Measurements from ENCODE around the gene MFSD2B.

The MFSD2B gene

DNA sequence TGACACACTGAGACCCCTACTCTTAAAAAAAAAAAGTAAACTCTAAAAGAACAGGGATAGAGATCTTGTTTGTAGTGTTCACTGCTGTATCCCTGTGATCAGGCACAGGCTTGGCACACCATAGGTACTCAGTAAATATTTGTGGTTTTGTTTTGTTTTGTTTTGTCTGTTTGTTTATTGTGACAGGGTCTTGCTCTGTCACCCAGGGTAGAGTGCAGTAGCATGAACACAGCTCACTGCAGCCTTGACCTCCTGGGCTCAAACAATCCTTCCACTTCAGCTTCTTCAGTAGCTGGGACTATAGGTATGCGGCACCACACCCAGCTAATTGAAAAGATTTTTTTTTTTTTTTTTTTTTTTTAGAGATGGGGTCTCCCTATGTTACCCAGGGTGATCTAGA, 43.1 kb downstream of the MFSD2B start:
- no peak for DNase-seq

DNA sequence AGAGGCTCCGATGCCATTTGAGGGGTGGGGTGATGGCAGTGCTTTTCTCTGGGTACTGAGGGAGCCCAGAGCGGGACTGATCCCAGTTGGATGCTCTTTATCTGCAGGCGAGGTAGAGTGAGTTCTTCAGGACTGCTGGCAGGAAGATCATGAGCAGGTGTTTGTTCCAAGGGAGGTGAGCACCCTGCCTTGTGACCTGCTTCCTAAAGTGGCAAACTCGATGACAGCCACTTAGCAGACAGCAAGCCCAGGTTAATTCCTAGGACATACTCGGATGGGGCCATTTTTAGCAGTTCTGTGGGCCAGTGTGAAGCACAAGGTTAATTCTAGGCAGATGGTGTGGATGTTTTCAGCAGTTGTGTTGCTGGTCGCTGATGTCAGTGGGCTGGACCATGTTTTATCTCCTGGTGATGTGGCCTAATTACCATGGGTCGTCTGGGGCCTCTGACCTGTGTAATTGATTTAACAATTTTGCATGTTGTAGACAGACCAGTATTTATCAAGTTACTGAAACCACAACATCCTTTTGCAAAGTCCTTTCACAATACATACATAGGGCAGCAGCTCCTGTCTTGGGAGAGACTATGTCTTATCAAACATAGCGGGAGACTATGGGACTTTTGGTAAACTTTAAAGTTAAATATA, 44.6 kb downstream of the MFSD2B start:
- no peak for DNase-seq

DNA sequence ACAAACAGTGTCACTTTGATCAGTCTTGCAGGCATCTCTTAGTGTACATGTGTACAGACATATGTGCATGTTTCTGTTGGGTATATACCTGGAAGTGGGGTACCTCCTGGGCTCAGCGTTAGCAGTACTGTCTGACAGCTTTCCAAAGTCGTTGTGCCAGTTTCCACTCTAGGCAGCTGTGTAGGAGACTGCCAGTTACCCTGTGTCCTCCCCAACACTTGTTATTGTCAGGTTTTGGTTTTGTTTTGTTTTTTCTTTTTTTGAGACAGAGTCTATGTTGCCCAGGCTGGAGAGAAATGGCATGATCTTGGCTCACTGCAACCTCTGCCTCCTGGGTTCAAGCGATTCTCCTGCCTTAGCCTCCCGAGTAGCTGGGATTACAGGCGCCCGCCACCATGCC, 45.9 kb downstream of the MFSD2B start:
- no peak for DNase-seq

DNA sequence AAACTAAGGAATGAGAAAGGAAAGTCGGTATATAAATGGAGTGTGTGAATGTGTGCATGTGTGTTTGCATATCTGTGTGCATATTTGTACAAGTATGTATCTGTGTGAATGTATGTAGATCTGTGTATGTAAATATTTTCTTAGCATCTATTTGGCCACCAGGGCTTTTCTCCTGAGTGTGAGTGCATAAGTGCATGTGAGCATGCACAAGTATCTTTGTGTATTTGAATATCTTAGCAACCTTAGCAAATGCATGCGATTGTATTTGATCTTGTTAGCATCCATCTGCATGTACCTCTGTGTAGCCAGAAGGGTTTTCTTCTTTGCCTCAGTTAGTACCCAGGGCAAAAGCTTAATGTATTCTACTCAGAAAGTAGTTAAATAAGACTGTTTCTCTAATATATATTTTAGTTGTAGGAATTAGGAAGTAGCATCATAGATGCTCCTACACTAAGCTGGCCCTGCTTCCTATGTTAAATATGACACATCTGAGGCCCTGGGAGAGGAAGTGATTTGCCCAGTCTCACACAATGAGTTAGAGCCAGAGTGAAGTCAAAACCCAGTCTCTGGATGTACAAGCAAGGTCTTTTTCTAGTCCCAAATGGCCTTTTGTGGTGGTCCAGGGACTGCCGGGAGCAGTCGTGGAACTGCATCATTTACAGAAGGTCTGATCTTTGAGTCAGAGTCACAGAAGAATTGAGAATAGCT, 48.8 kb downstream of the MFSD2B start:
- no peak for DNase-seq

DNA sequence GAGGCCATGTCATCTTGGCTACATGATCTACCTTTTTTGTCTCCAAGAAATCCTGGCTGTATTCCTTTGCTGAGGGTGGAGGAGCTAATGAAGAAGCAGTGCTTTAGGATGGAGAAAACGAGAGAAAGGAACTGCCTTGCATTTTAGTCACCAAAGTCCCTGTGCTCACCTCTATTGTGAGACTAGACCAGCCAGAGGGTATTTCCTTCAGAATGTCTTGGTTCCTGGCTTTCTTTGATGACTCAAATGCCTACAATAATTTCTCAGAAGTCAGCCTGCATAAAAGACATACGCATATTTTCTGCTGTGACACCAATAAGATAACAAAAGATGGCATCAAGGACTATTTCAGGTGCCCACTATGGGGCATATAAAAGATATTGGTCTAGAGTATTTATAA, 55.5 kb downstream of the MFSD2B start:
- DNase-seq, result no peak

DNA sequence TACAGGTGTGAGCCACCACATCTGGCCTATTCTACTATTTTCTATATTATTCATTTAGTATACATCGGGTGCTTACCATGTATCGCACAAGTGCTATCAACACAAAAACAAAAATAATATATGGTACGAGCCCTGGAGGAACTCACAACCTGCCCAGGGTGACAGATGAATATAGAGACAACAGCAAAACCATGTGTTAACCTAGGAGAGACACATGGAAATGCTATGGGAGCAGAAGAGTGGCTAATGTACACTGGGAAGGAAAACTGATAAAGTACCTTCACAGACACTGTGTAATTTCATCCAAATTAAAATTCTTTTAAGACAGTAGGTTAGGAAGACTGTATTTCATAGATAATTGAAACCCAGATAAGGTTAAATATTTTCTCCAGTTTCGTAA, 62.4 kb downstream of the MFSD2B start:
- DNase-seq, result no peak

DNA sequence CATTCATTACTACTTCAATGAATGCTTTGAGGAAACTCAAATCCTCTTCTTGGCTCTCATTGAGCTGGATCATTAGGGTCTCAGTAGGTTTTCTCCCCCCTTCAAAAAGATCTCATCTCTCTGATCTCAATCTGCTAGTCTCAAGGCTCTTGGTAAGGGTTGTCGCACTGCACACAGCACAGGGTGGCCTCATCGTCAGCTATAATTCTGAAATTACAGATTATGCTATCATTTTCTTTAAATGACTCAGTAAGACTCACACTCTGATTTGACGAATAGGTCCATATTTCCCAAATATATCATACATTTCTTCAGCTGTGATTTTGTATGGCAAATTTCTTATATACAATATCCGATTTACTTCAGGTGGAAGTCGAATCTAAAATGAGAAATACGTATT, 63.9 kb downstream of the MFSD2B start:
- no peak for DNase-seq

DNA sequence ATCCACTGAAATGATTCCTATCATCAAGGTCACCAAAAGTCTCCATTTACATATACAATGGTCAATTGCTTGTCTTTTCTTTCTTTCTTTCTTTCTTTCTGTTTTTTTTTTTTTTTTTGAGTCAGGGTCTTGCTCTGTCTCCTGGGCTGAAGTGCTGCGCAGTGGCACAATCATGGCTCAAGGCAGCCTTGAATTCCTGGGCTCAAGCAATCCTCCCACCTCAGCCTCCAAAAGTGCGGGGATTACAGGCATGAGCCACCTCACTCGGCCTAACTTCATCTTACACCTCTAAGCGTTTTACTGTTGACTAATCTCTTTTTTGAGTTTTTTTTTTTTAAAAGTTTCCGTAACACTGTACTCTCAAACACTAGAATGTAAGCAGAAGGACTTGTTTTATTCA, 65.4 kb downstream of the MFSD2B start:
- DNase-seq, result no peak

All from fibroblast of skin of scalp (primary cell).